Activated CD8-positive, alpha-beta memory T cell treated with anti-CD3 and anti-CD28 coated beads, Interleukin-2, amount 10 ng/mL, durations not matched to agents 7 days and 5 days (primary cell): Measurements from ENCODE around the gene B9D2. TPM values are rescaled to one million over a fixed set of nuclear protein-coding genes. Genes with fewer than 3 reads are reported as not detected.
"Not testable (repeated sequence)": the region's sequence is repeated elsewhere in the genome, so short reads cannot be mapped to it uniquely, and the experiment has no call there.

Source experiments
- ATAC-seq: fragments of 150-1000 bp; cut with Tn5 transposase; one replicate; pipeline ENCODE4 v1.10.0; 2021; ENCODE audit warnings: moderate library complexity
- CTCF ChIA-PET: fragments of 350-600 bp; sonication (Branson Sonifier 250); formaldehyde crosslinking; loops from one replicate; lab custom pipeline; 2021; ENCODE audit warnings: antibody characterized with exemption; lab: Charles Lee
- DNase-seq: peaks from one replicate; pipeline ENCODE4 v3.0.0-alpha.2; 2020
- H3K27ac Mint-ChIP-seq: one replicate; pipeline ENCODE4 v1.8.0; 2021; ENCODE audit warnings: mild to moderate bottlenecking, mixed read lengths
- H3K27me3 Mint-ChIP-seq: one replicate; pipeline ENCODE4 v1.8.0; 2021; ENCODE audit warnings: mixed read lengths
- H3K36me3 Mint-ChIP-seq: one replicate; pipeline ENCODE4 v1.8.0; 2021; ENCODE audit warnings: mild to moderate bottlenecking, mixed read lengths
- H3K4me1 Mint-ChIP-seq: one replicate; pipeline ENCODE4 v1.8.0; 2021; ENCODE audit warnings: mixed read lengths
- H3K4me3 Mint-ChIP-seq: one replicate; pipeline ENCODE4 v1.8.0; 2021; ENCODE audit warnings: mild to moderate bottlenecking, moderate library complexity, mixed read lengths
- H3K9me3 Mint-ChIP-seq: one replicate; pipeline ENCODE4 v1.8.0; 2022; ENCODE audit warnings: low read depth, mixed read lengths
- total RNA-seq, 2 experiments: library from RNA; stranded (reverse); gene quantifications; one replicate each; pipeline ENCODE4 v1.2.3, GENCODE V29; 2021

B9D2 gene
- total RNA-seq, 2 experiments from 2014 or later = 8.2 to 9.3 TPM

GRCh38 chr19:41350735-41351338, 13.1 kb downstream of the B9D2 start:
- Mint-ChIP-seq H3K9me3 (no peaks in the 10 kb centered on the region), H3K36me3 (peaks cover 40% of the 10 kb centered on the region), H3K4me1 (peaks cover 47% of the 10 kb centered on the region), H3K27ac (peak overlapping the region; percentile 93), H3K27me3 (no peaks in the 10 kb centered on the region), H3K4me3 (peak overlapping the region; percentile 99)
- ATAC-seq (no peak), DNase-seq (no peak)
- CTCF ChIA-PET = interaction anchor here (0.7 to 3.2 kb wide), 12 partner anchors 9 to 228 kb away, joined by 3 to 51 read pairs (median 6); partner anchors contain the start of gene B9D2

- CTCF ChIA-PET = interaction anchor here (0.5 to 1.5 kb wide), 3 partner anchors 10 to 911 kb away, joined by 3 read pairs; partner anchors contain the start of gene CCDC97
- H3K4me1 Mint-ChIP-seq = peaks cover 56% of the 10 kb centered on the region
- not testable (repeated sequence) for ATAC-seq, H3K27ac Mint-ChIP-seq, DNase-seq, H3K9me3 Mint-ChIP-seq, H3K4me3 Mint-ChIP-seq, H3K27me3 Mint-ChIP-seq
- H3K36me3 Mint-ChIP-seq = peaks cover 63% of the 10 kb centered on the region
Observed at GRCh38 chr19:41346916-41347315, 17.0 kb downstream of the B9D2 start.

DNA sequence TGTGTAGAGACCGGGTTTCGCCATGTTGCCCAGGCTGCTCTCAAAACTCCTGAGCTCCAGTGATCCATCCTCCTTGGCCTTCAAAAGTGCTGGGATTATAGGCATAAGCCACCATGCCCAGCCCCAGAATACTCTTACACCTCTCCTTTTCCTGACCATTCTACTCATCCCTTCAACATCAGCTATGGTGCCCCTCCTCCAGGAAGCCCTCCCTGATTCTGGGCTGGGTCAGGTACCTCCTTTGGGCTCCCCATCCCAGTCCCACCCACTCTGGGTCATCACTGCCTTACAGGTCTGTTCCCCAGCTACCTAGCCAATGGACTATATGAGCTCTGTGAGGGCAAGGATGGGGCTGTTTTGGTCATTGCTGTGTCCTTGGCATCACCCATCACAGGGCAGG, 19.8 kb downstream of the B9D2 start:
- no peaks in the 10 kb centered on the region for H3K9me3 Mint-ChIP-seq
- H3K4me3 Mint-ChIP-seq = no peak overlapping the region
- CTCF ChIA-PET = interaction anchor here (1.1 kb wide), 1 partner anchor 9 kb away, joined by 5 read pairs; no protein-coding TSS in a partner anchor
- no peak overlapping the region for H3K27ac Mint-ChIP-seq
- peaks cover 55% of the 10 kb centered on the region for H3K4me1 Mint-ChIP-seq
- H3K27me3 Mint-ChIP-seq = no peaks in the 10 kb centered on the region
- no peak for DNase-seq
- H3K36me3 Mint-ChIP-seq = peaks cover 68% of the 10 kb centered on the region
- no peak for ATAC-seq

DNA sequence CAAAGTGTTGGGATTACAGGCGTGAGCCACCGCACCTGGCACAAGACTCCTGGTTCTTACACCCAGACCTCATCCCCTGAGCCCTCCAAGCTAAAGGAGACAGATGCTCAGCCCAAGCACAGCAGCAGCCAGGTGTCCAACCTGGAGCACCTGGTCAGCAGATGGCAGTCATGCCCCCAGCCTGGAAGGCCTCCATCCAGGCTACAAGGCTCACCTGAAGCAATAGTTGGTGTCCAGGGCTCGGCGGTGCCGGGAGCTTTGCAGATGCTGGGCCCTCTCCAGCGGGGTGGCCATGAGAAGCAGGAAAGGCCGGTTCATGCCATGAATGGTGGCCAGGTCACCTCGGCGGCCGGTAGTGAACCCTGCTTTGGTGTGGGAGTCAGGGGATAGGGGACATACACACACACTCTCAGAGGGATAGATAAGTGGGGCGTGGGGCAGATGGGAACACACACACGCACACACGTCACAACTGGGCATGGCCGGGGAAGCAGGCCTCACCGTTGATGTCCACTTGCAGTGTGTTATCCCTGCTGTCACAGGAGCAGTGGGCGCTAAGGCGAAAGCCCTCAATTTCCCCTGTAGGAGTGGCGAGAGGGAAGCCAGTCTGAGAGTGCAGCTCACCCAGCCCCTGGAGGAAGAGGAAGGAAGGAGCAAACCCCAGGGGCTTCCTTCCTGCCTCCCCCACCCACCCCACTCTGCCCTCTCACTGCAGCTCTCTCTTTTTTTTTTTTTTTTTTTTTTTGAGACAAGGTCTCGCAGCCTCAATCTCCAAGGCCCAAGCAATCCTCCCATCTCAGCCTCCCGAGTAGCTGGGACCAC, 22.1 kb downstream of the B9D2 start:
- peaks cover 63% of the 10 kb centered on the region for H3K36me3 Mint-ChIP-seq
- no peaks in the 10 kb centered on the region for H3K27me3 Mint-ChIP-seq
- ATAC-seq (peak; percentile 49), DNase-seq (no peak)
- H3K4me3 Mint-ChIP-seq = peak overlapping the region; percentile 30
- H3K27ac Mint-ChIP-seq = peak overlapping the region; percentile 63
- no peaks in the 10 kb centered on the region for H3K9me3 Mint-ChIP-seq
- CTCF ChIA-PET = interaction anchor here (1.0 to 3.0 kb wide), 3 partner anchors 11 to 137 kb away, joined by 3 to 10 read pairs (median 3); partner anchors contain the start of gene TGFB1
- H3K4me1 Mint-ChIP-seq = peaks cover 48% of the 10 kb centered on the region

DNA sequence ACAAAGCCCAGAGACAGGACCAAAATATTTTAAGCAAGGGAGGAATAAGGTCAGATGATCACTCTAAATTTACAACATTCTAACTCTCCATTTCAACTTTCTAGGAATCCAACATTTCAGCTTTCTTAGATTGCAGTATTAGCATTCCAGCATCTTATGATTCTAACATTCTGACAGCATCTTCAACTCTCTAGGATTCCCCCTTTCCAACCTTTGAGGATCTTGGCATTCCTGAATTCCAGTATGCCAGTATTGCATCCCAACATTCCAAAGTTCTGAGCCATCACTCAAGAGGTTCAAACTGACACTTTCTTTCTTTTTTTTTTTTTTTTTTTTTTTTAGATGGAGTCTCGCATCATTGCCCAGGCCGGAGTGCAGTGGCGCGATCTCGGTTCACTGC, 24.0 kb downstream of the B9D2 start:
- Mint-ChIP-seq H3K27me3 (no peaks in the 10 kb centered on the region), H3K4me1 (peaks cover 52% of the 10 kb centered on the region), H3K36me3 (peaks cover 54% of the 10 kb centered on the region), H3K9me3 (no peaks in the 10 kb centered on the region), H3K4me3 (no peak overlapping the region), H3K27ac (no peak overlapping the region)
- CTCF ChIA-PET = no interaction called here
- DNase-seq = no peak
- ATAC-seq = no peak

- Mint-ChIP-seq H3K27ac (no peak overlapping the region), H3K4me3 (no peak overlapping the region), H3K36me3 (peaks cover 44% of the 10 kb centered on the region), H3K27me3 (no peaks in the 10 kb centered on the region), H3K9me3 (no peaks in the 10 kb centered on the region), H3K4me1 (peaks cover 42% of the 10 kb centered on the region)
- CTCF ChIA-PET = interaction anchor here (0.8 to 1.0 kb wide), 2 partner anchors 21 to 96 kb away, joined by 3 read pairs; no protein-coding TSS in a partner anchor
- ATAC-seq (no peak), DNase-seq (no peak)
Observed at GRCh38 chr19:41335467-41335866, 28.5 kb downstream of the B9D2 start.

DNA sequence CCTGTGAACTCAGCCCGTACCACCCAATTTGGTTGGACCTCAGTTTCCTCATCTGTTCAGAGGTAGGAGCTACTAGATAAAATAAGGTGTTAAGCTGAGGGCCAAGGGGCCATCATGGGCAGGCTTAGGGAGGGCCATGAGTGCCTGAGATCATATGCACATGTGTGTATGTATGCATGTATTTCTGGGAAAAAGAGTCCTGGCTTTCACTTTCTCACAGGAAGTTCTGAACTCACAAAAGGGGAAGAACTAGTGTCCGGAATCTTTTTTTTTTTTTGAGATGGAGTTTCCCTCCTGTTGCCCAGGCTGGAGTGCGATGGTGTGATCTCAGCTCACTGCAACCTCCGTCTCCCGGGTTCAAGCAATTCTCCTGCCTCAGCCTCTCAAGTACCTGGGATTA, 29.2 kb downstream of the B9D2 start:
- no peaks in the 10 kb centered on the region for H3K9me3 Mint-ChIP-seq
- CTCF ChIA-PET = interaction anchor here (1.0 to 1.2 kb wide), 3 partner anchors 17 to 197 kb away, joined by 3 read pairs; no protein-coding TSS in a partner anchor
- H3K36me3 Mint-ChIP-seq = peaks cover 44% of the 10 kb centered on the region
- no peaks in the 10 kb centered on the region for H3K27me3 Mint-ChIP-seq
- no peak overlapping the region for H3K4me3 Mint-ChIP-seq
- no peak overlapping the region for H3K27ac Mint-ChIP-seq
- DNase-seq (no peak), ATAC-seq (no peak)
- peaks cover 44% of the 10 kb centered on the region for H3K4me1 Mint-ChIP-seq

DNA sequence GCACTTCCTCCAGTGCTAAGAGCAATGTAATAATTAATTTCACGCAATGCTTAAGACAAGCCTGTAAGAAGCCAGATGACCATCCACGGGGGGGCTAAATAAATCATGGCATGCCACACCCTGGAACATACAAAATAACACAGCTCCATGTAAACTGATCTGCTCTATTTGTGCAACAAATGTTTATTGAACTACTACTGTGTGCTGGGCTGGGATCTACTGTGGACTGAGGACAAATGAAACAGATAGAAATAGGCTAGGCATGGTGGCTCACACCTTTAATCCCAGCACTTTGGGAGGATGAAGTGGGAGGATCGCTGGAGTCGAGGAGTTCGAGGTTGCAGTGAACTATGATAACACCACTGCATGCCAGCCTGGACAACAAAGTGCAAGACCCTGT, 31.5 kb downstream of the B9D2 start:
- ATAC-seq = no peak
- H3K27ac Mint-ChIP-seq = no peak overlapping the region
- peaks cover 47% of the 10 kb centered on the region for H3K36me3 Mint-ChIP-seq
- H3K27me3 Mint-ChIP-seq = no peaks in the 10 kb centered on the region
- H3K9me3 Mint-ChIP-seq = no peaks in the 10 kb centered on the region
- no peak overlapping the region for H3K4me3 Mint-ChIP-seq
- H3K4me1 Mint-ChIP-seq = peaks cover 53% of the 10 kb centered on the region
- CTCF ChIA-PET = interaction anchor here (1.6 kb wide), 1 partner anchor 19 kb away, joined by 4 read pairs; no protein-coding TSS in a partner anchor
- no peak for DNase-seq

DNA sequence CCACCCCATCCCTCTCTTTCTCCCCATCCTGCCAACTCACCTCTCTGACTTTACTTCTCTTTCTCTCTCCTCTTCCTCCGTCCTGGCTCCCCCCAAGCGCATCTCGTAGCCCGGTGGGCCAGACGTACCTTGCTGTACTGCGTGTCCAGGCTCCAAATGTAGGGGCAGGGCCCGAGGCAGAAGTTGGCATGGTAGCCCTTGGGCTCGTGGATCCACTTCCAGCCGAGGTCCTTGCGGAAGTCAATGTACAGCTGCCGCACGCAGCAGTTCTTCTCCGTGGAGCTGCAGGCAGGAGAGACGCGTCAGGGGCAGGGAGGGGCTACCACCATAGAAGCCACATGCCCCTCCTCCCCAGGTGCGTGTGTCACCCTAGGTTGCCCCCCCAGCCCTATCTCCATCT, 31.9 kb downstream of the B9D2 start:
- H3K4me3 Mint-ChIP-seq = no peak overlapping the region
- CTCF ChIA-PET = interaction anchor here (1.6 kb wide), 1 partner anchor 20 kb away, joined by 4 read pairs; no protein-coding TSS in a partner anchor
- H3K27me3 Mint-ChIP-seq = no peaks in the 10 kb centered on the region
- ATAC-seq (no peak), DNase-seq (no peak)
- H3K9me3 Mint-ChIP-seq = no peaks in the 10 kb centered on the region
- peaks cover 48% of the 10 kb centered on the region for H3K36me3 Mint-ChIP-seq
- H3K27ac Mint-ChIP-seq = peak overlapping the region; percentile 22
- peaks cover 55% of the 10 kb centered on the region for H3K4me1 Mint-ChIP-seq

GRCh38 chr19:41330946-41331678, 32.8 kb downstream of the B9D2 start:
- Mint-ChIP-seq H3K27me3 (no peaks in the 10 kb centered on the region), H3K27ac (peak overlapping the region; percentile 61), H3K4me1 (peaks cover 62% of the 10 kb centered on the region), H3K9me3 (no peaks in the 10 kb centered on the region), H3K4me3 (no peak overlapping the region), H3K36me3 (peaks cover 52% of the 10 kb centered on the region)
- CTCF ChIA-PET = no interaction called here
- no peak for DNase-seq
- ATAC-seq = no peak

- Mint-ChIP-seq H3K4me3 (no peak overlapping the region), H3K27ac (peak overlapping the region; percentile 74)
Observed at GRCh38 chr19:41330481-41330880, 33.5 kb downstream of the B9D2 start.

DNA sequence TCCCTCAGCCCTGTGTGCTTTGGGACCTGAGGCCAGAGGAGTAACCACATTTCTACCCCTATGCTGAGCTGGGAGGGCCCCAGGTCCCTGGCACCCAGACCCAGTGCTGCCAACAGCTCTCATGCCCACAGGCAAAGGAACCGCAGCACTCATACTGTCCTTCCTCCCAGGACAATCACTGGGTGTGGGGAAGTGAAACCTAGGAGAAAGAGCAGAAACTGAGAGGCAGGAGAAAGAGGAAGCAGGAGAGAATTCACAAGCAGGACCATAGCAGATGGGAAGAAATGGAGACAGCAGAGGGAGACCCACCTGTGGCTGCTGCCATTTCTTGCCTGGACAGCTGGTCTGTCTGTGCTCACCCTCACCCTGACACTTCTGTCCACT, 35.1 kb downstream of the B9D2 start:
- CTCF ChIA-PET = interaction anchor here (1.0 to 4.1 kb wide), 6 partner anchors 14 to 102 kb away, joined by 3 to 37 read pairs (median 14); partner anchors contain the start of gene CCDC97
- ATAC-seq = no peak

More at GRCh38 chr19:41330481-41330880, 33.5 kb downstream of the B9D2 start:
- CTCF ChIA-PET = no interaction called here
- DNase-seq (no peak), ATAC-seq (no peak)
- Mint-ChIP-seq H3K27me3 (no peaks in the 10 kb centered on the region), H3K4me1 (peaks cover 61% of the 10 kb centered on the region), H3K36me3 (peaks cover 51% of the 10 kb centered on the region), H3K9me3 (no peaks in the 10 kb centered on the region)

More for the DNA sequence above, 35.1 kb downstream of the B9D2 start:
- Mint-ChIP-seq H3K36me3 (peaks cover 49% of the 10 kb centered on the region), H3K4me1 (peaks cover 64% of the 10 kb centered on the region), H3K27ac (peak overlapping the region; percentile 91), H3K9me3 (no peaks in the 10 kb centered on the region), H3K4me3 (peak overlapping the region; percentile 67), H3K27me3 (no peaks in the 10 kb centered on the region)
- no peak for DNase-seq
